Measurements from ENCODE around the gene GPER1. TPM values are rescaled to one million over a fixed set of nuclear protein-coding genes. Genes with fewer than 3 reads are reported as not detected.

Gene GPER1
- total RNA-seq, 4 donors from 2014 or later, result 4.6 to 19.9 (median 11.0) TPM

DNA sequence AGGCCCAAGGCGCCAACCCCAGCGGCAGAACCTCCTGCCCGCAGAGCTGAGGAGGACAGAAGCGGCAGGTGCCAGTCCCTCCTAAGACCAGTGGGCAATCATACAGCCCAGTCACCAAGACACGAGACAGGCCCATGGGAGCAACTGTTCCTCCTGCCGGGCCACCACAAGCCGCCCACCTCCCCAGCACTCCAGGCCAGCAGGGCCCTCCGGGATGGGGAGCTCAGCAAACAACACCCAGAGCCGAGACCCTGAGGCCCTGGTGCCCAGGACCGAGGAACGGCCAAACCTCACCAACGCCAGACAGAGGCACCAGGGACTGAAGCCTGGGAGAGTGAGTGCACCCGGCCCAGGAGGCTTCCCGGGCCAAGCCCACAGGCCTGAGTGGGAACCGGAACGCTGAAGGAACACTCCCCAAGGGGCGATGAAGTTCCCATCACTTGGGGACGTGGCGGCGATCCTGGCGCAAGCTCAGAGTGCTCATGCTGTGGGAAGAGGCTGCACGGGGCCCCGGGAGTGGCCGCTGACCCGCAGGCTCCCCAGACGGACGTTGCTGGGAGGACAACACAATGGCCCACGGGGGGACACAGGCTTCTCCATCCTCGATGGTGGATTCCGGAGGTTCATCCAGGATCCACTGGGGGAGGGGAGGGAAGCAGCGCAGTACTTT lies 35.1 kb downstream of the GPER1 start:
- TF ChIP-seq EP300 (IDR thresholded peaks at IDR 0.05) (no peak), POLR2AphosphoS5 (IDR thresholded peaks at IDR 0.05) (no peak), POLR2A (IDR thresholded peaks at IDR 0.05; ENCODE audit: low read depth) (no peak)
- TF ChIP-seq, protein P1, sequence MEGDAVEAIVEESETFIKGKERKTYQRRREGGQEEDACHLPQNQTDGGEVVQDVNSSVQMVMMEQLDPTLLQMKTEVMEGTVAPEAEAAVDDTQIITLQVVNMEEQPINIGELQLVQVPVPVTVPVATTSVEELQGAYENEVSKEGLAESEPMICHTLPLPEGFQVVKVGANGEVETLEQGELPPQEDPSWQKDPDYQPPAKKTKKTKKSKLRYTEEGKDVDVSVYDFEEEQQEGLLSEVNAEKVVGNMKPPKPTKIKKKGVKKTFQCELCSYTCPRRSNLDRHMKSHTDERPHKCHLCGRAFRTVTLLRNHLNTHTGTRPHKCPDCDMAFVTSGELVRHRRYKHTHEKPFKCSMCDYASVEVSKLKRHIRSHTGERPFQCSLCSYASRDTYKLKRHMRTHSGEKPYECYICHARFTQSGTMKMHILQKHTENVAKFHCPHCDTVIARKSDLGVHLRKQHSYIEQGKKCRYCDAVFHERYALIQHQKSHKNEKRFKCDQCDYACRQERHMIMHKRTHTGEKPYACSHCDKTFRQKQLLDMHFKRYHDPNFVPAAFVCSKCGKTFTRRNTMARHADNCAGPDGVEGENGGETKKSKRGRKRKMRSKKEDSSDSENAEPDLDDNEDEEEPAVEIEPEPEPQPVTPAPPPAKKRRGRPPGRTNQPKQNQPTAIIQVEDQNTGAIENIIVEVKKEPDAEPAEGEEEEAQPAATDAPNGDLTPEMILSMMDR (IDR thresholded peaks at IDR 0.05), result no peak
- WGBS, result 72% methylated on average over 6 of the region's 31 CpGs
- Histone ChIP-seq H3K27me3 (no peaks in the 10 kb centered on the region), H3K27ac (replicated peaks in 1 of 4) (peak overlapping the region; percentile 74 to 84 (median 79)), H3K9me3 (no peaks in the 10 kb centered on the region), H3K36me3 (peaks cover 0 to 18% (median 13%) of the 10 kb centered on the region in 4 donors), H3K4me1 (peaks cover 19 to 36% (median 27%) of the 10 kb centered on the region in 4 donors), H3K4me3 (peak overlapping the region in 2 of 4 donors; percentile 28 to 47)
- DNase-seq (ENCODE audit: extremely low spot score), result no peak
- intact Hi-C loops (cut with DNase I), result loop anchor here (2.0 kb wide), 1 partner anchor 34 kb away; the partner anchor contains the start of gene GPER1

DNA sequence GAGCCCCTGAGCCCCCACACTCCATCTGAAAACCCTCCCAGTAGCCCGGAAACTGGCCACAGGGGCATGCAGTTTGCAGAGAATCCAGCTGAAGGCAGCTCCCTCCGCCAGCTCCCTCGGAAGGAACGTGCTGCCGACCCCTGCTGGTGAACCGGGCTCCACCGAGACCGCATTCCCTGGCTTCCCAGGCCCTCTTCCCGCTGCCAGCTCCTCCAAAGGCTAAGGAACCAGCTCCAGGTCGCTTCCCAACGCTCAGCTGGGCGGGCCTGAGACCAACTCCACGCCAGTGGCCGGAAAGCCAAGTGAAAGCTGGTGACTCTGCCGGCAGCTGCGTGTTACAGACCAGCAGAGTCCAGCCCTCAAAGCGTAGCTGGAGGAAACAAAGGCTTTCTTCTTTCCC lies 35.8 kb downstream of the GPER1 start:
- 28% methylated on average over 13 of the region's 17 CpGs for WGBS
- peaks cover 19 to 36% (median 27%) of the 10 kb centered on the region in 4 donors for H3K4me1 ChIP-seq
- intact Hi-C loops (cut with DNase I), result loop anchor here (2.0 kb wide), 1 partner anchor 35 kb away; the partner anchor contains the start of gene GPER1
- peak overlapping the region; percentile 26 to 47 (median 29) for H3K4me3 ChIP-seq
- no peaks in the 10 kb centered on the region for H3K27me3 ChIP-seq
- peak; percentile 94 for DNase-seq (ENCODE audit: extremely low spot score)
- peaks cover 0 to 18% (median 13%) of the 10 kb centered on the region in 4 donors for H3K36me3 ChIP-seq
- peak overlapping the region; percentile 74 to 84 (median 79) for H3K27ac ChIP-seq (replicated peaks in 1 of 4)
- TF ChIP-seq, protein P1 (IDR thresholded peaks at IDR 0.05), result peak; percentile 61 to 83 (median 71)
- TF ChIP-seq EP300 (IDR thresholded peaks at IDR 0.05) (no peak), POLR2AphosphoS5 (IDR thresholded peaks at IDR 0.05) (peak; percentile 65 to 70)
- H3K9me3 ChIP-seq, result no peaks in the 10 kb centered on the region

DNA sequence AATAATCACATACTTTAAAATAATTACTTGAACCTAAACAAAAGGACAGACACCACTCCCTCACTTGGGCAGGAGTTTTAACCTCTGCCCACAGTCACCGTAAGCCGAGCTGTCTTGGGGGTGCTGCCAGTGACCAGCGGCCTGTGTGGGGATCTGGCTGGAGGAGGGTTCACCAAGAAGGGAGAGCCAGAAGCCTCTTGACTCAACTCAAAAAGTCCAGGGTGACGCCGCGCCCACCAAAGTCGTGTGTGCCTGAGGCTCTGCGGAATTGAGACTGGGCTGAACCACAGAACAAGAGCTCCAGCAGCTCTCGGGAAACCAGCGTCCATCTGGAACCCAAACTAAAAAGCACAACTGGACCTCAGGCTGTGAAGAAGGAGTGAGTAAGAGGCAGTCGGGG lies 36.3 kb downstream of the GPER1 start:
- no peaks in the 10 kb centered on the region for H3K27me3 ChIP-seq
- 81% methylated on average over 10 of the region's 11 CpGs for WGBS
- H3K4me1 ChIP-seq, result peaks cover 19 to 36% (median 27%) of the 10 kb centered on the region in 4 donors
- DNase-seq (ENCODE audit: extremely low spot score), result no peak
- peak overlapping the region; percentile 74 to 84 (median 79) for H3K27ac ChIP-seq (replicated peaks in 1 of 4)
- peaks cover 0 to 18% (median 13%) of the 10 kb centered on the region in 4 donors for H3K36me3 ChIP-seq
- H3K4me3 ChIP-seq, result peak overlapping the region; percentile 26 to 47 (median 29)
- H3K9me3 ChIP-seq, result no peaks in the 10 kb centered on the region
- intact Hi-C loops (cut with DNase I), result no loop called here
- TF ChIP-seq EP300 (IDR thresholded peaks at IDR 0.05) (no peak), POLR2A (IDR thresholded peaks at IDR 0.05; ENCODE audit: low read depth) (no peak), POLR2AphosphoS5 (IDR thresholded peaks at IDR 0.05) (no peak)
- TF ChIP-seq, protein P1 (IDR thresholded peaks at IDR 0.05), result no peak

- Histone ChIP-seq H3K9me3 (no peaks in the 10 kb centered on the region), H3K4me1 (peaks cover 19 to 36% (median 27%) of the 10 kb centered on the region in 4 donors), H3K27ac (replicated peaks in 1 of 4) (peak overlapping the region; percentile 74 to 84 (median 79)), H3K27me3 (no peaks in the 10 kb centered on the region), H3K4me3 (peak overlapping the region in 1 of 4 donors; percentile 16), H3K36me3 (peaks cover 0 to 19% (median 15%) of the 10 kb centered on the region in 4 donors)
- intact Hi-C loops (cut with DNase I), result no loop called here
- no peak for DNase-seq (ENCODE audit: extremely low spot score)
- TF ChIP-seq EP300 (IDR thresholded peaks at IDR 0.05) (no peak), POLR2AphosphoS5 (IDR thresholded peaks at IDR 0.05) (no peak), POLR2A (IDR thresholded peaks at IDR 0.05; ENCODE audit: low read depth) (no peak)
- TF ChIP-seq, protein P1 (IDR thresholded peaks at IDR 0.05), result no peak
- WGBS, result 69% methylated on average over 17 of the region's 23 CpGs
These were observed 37.1 kb downstream of the GPER1 start for GRCh38 chr7:1124816-1125602.
